HG03558 (cell line): ENCODE results near the gene SLC22A9.

Experiments used
- ATAC-seq: cut with Tn5 transposase; IDR thresholded peaks from one replicate; pipeline ENCODE4 v1.9.1; 2021; ENCODE audit warnings: moderate number of reproducible peaks; ENCODE audit not compliant: unreplicated experiment; ENCODE audit errors: extremely low read depth

Gene SLC22A9

GRCh38 chr11:63443714-63444113, 74.1 kb downstream of the SLC22A9 start:
- no peak for ATAC-seq

GRCh38 chr11:63444160-63444559, 74.6 kb downstream of the SLC22A9 start:
- no peak for ATAC-seq

GRCh38 chr11:63445118-63445517, 75.5 kb downstream of the SLC22A9 start:
- ATAC-seq = no peak

GRCh38 chr11:63445720-63446119, 76.1 kb downstream of the SLC22A9 start:
- ATAC-seq = no peak

DNA sequence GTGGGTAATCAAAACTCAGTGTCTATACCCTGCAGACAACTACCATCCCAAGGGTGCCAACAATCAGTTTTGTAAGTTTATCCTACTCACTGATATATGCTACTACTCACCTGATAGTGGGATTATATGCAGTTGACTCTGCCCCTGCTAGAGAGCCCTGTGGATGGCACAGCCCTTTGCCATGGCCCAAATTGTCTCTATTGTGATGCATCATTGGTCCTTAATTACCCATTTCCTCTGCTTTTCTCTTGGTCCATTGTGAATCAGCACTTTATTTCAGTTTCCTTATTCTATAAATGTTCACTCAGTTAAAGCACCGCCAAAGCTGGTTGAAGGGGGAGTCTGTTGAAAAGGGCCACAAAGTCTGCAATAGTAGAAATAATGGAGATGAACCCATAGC, 79.1 kb downstream of the SLC22A9 start:
- ATAC-seq = no peak

DNA sequence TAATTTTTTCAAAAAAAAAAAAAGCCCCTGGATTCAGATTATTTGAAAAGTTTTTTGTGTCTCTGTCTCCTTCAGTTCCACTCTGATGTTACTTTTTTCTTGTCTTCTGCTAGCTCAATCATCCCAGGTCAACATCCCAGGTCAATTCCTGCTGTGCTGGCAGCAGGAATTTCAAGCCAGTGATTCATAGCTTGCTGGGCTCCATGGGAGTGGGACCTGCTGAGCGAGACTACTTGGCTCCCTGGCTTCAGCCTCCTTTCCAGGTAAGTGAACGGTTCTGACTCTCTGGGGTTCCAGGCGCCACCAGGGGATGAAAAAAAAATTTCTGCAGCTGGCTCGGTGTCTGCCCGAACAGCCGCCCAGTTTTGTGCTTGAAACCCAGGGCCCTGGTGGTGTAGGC, 90.0 kb downstream of the SLC22A9 start:
- no peak for ATAC-seq
